C4-2B (cell line): ENCODE data around the gene PPP1R1B.

ENCODE experiments used
- H3K27ac ChIP-seq: fragments of 450-650 bp; 2 replicates; pipeline ENCODE4 v1.5.1; 2017
- CTCF ChIP-seq: fragments of 450-650 bp; conservative IDR thresholded peaks from 2 replicates; pipeline ENCODE4 v1.5.1; 2017; ENCODE audit warnings: mild to moderate bottlenecking
- ZFX ChIP-seq: fragments of 450-650 bp; IDR thresholded peaks from 2 replicates; pipeline ENCODE4 v1.6.1; 2017

Gene PPP1R1B

DNA sequence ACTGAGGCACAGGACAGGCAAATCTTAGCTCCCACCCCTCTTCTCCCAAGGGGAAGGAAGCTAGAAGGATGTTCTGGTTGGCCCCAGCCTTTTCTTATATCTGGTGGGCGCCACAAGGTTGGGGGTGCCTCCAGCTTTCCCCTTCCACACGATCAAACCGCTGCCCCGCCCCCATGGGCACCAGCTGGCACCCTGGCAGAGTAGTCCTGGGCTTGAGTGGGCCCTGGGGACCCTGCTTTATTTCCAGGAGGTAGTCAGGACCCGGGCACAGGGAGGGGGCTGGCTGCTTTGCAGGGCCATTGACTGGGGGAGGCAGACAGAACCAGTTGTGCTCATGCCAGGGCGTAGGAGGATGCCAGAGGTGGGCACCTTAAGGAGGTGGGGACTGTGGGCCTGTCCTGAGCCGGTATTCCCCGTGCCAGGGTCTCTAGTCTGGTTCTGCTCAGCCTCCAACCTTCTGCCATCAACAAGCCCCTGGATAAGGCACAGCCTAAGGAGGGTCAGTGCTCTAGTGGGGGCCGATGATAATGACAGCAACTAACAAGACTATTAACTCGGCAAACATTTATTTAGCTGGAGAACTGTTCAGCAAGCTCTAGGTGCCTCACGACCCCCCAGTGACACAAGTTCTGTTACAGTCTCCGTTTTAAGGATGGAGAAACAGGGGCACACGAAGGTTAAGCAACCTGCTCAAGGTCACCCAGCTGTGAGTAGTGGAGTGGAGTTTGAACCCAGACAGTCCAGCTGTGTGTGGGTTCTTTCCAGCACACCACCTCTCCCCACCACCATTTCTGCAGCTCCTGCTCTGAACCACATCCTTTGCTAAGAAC, 7.6 kb upstream of the PPP1R1B start:
- TF ChIP-seq ZFX (no peak), CTCF (no peak)
- peak overlapping the region; percentile 76 for H3K27ac ChIP-seq

- no peak for TF ChIP-seq ZFX
- H3K27ac ChIP-seq, result no peak overlapping the region; the same call in 1 of the 2 replicates
Observed at GRCh38 chr17:39619786-39620101, 7.0 kb upstream of the PPP1R1B start.

GRCh38 chr17:39621523-39622379, 5.0 kb upstream of the PPP1R1B start:
- peak; percentile 100 for TF ChIP-seq CTCF
- TF ChIP-seq ZFX, result no peak
- H3K27ac ChIP-seq, result no peak overlapping the region

DNA sequence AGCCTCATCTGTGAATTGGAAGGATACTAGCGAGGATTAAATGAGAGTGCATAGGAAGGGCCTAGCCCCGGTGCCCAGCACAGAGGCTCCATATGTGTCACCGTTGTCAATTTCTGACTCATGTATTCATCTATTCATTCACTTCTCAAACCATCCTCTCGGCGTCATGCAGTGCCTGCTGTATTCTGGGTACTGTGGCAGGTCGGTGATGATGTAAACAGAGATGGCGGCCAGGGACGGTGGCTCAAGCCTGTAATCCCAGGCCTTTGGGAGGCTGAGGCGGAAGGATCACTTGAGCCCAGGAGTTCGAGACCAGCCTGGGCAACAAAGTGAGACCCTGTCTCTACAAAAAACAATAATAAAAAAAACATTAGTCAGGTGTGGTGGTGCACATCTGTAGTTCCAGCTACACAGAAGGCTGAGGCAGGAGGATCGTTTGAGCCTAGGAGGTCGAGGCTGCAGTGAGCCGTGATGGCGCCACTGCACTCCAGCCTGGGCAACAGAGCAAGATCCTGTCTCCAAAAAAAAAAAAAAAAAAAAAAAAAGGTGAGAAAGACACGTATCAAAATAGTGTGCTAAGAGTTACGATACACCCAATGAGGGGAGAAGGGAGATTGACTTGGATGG, 4.3 kb upstream of the PPP1R1B start:
- H3K27ac ChIP-seq, result no peak overlapping the region
- TF ChIP-seq CTCF, result 0 out of 2 replicates have a peak, but pooled peaks have one; percentile 28
- no peak for TF ChIP-seq ZFX

GRCh38 chr17:39623356-39623950, 3.3 kb upstream of the PPP1R1B start:
- TF ChIP-seq ZFX, result no peak
- peak; percentile 97 for TF ChIP-seq CTCF
- 0 out of 2 replicates have a peak overlapping the region, but pooled peaks have one; percentile 12 for H3K27ac ChIP-seq

DNA sequence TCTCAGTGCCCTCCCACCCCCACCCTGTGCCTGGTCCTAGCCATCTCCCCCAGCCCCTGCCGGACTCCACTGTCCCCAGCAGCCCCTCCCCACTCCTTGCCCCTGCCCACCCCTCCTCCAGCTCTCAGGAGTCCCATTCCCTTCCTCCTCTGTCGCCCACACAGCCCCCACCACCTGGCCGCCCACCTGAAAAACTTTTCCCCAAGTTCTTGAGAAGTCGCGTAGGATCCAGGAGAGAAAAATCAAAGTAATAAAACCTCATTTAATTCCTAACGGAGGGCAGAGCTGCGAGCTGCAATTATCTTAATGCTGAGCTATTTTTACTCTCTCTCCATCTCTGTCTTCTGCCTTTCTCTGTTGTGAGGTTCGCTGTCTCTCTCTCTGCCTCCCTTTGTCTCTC, 2.4 kb upstream of the PPP1R1B start:
- no peak overlapping the region for H3K27ac ChIP-seq
- TF ChIP-seq CTCF (no peak), ZFX (no peak)

GRCh38 chr17:39625198-39625785, 1.5 kb upstream of the PPP1R1B start:
- TF ChIP-seq ZFX, result no peak
- TF ChIP-seq CTCF, result no peak
- H3K27ac ChIP-seq, result no peak overlapping the region
